Astrocyte of the hippocampus (primary cell): Measurements from ENCODE around the gene ERBB2.
"Not testable (repeated sequence)": the region's sequence is repeated elsewhere in the genome, so short reads cannot be mapped to it uniquely, and the experiment has no call there.

Source experiments
- DNase-seq: peaks from one replicate; pipeline ENCODE4 v3.0.0; 2011; ENCODE audit warnings: low read depth, low spot score

Gene ERBB2

DNA sequence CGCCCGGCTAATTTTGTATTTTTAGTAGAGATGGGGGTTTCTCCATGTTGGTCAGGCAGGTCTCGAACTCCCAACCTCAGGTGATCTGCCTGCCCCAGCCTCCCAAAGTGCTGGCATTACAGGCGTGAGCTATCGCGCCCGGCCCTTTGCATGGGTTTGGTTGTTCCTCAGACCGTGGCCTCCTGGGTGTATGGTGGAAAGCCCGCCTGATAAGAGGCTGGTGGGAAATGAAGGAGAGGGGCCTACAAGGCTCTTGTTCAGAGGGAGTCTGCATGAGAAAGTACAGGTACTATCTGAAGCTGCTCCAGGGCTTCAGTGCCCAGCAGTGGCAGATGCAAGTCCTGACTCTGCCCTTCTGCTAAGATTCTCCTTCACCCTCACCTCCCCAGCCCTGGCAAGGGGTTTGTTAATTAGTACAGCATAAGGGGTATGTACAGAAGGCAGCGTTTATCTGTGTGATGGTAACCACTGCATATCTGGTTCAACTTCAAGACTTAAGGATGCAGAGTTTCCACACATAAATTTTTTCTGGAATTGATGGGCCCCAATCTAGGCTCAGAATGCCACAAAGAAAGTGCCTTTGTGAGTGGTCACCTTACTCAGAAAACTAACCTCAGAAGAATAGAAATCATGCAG, 62.1 kb downstream of the ERBB2 start:
- no peak for DNase-seq

DNA sequence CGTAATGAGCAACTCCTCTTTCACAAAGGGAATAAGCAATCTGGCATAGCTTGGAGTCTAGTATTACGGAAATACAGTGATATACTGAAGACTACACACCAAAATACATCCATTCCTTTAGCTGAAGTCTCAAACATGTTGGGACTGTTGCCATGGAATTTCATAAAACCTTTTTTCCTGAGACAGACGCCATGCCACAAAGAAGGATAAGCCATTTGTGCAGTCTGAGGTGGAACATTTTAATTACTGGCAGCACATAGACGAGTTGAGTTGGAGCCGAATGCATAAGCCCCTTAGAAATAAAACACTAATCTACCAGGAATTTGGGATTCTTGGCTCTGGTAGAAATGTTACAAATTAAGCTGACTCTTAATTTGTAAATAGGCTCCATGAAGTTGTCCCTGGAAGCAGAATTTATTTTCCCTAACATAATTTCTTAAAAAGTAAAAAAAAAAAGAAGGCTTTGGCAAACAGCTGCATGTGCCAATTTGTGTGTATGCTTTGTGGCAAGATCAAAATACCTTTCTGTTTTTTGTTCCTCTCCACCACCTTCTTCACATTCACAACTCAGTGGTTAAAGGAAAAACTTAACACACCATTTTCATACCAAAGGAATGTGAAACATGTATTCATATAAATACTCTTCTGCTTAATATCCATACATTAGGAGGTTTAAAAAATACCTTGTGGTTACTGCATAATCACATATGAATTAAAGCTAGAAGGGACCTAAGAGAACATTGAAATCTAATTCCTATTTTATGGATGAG, 63.4 kb downstream of the ERBB2 start:
- peak; percentile 91 for DNase-seq

DNA sequence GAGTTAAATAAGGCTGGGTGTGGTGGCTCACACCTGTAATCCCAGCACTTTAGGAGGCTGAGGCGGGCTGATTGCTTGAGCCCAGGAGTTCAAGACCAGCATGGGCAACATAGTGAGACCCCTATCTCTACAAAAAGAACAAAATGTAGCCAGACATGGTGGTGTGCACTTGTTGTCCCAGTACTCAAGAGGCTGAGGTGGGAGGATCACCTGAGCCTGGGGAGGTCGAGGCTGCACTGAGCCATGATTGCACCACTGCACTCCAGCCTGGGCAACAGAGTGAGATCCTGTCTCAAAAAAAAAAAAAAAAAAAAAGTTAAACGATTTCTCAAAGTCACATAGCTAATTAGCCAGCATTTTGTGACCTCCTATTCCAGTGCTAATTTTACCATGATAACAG, 64.3 kb downstream of the ERBB2 start:
- not testable (repeated sequence) for DNase-seq

DNA sequence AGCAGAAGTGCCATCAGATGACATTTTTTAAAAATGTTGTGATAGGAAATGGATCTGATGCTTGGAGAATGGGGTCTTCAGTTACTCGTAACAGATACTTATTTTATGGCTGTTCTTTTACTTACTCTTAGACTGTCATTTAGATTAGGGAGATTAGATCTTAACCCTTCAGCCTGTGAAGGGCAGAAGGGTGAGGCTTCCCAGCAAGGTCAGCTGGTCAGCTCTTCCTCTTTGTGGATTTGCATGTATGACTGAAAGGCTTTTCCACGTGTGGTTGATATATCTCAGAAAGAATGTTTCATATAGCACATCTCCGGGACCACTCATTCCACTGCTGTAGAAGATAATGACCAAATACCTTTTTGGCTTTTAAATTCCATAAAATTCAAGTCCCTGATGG, 65.3 kb downstream of the ERBB2 start:
- DNase-seq, result no peak

DNA sequence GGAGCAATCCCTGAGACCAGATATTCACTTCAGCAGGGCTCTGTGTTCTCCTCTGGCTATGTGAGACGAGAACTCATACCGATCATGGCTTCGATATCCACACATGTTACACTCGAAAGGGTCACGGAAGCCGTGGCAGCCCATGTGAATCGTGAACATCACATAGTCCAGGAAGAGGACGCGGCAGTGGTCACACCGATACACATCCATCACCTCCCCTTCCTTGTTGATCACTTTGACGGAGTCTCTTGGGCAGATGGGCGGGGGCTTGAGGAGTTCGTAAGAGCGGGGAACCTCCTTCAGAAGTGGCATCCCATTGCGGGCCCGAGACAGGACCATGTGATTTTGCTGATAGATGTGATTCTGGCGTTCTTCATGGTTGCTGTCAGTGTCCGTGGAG, 65.9 kb downstream of the ERBB2 start:
- DNase-seq, result no peak

DNA sequence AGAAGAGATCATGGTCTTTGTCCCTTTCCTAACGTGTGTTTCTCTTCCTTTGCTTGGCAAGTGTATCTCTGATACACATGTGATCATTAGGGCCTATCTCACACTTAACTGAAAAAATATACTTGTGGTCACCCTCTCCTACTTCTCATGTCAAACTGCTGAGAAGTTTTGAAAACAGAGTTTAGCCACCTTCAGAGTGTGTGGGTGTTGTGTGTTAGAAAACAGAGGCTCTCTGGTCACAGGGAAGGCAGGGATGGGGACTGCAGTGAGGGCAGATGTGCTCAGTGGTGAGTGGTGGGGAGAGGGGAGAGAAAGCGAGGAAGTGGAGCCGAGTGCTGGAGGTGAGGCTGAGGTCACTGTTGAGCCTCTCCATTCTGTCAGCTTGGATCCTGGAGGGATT, 67.3 kb downstream of the ERBB2 start:
- no peak for DNase-seq

DNA sequence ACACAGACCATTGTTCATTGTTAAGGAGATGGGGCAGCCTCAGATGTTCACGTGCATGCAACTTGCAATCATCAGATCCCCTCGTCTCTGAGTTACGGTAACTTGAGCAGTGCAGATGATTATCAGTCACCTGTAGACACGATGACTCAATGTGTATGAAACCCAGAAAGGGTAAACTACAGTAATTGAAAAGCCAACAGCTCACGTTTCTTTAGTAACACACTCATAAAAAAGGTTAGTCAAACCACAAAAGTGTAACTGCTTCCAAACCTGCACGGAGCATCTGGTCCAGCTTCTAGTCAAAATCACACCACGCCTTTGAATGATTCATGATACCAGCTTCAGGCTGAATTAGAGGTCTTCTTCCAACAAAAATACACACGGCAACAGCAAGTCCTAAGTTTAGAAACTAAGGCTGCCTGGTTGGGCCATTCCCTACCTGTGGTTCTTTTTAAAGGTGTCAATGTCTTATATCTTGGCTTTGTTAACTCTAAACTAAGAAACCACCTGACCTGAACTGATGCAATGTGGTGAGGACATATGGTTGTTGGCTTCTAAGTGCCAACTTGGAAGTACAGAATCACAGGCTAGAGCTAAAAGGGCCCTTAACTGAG, 70.2 kb downstream of the ERBB2 start:
- DNase-seq, result peak; percentile 28

DNA sequence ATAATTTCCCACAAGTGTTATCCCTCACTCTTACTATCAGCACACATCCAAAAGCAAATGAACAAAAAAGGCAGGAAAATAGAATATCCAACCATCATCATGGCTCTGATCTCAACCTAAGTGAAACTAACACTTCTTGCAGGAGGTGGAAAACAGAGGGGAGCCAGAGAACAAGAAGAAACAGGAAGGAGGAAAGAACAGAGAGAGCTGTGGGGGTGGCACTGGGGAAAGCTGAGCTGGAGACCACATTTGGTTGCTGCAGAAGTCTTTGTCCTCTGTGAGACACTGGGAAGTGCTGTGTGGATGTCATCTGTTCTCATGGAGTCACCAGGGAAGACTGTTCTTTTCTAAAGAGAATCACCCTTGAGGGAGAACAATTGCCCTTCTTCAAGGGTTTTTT, 72.6 kb downstream of the ERBB2 start:
- DNase-seq, result no peak

DNA sequence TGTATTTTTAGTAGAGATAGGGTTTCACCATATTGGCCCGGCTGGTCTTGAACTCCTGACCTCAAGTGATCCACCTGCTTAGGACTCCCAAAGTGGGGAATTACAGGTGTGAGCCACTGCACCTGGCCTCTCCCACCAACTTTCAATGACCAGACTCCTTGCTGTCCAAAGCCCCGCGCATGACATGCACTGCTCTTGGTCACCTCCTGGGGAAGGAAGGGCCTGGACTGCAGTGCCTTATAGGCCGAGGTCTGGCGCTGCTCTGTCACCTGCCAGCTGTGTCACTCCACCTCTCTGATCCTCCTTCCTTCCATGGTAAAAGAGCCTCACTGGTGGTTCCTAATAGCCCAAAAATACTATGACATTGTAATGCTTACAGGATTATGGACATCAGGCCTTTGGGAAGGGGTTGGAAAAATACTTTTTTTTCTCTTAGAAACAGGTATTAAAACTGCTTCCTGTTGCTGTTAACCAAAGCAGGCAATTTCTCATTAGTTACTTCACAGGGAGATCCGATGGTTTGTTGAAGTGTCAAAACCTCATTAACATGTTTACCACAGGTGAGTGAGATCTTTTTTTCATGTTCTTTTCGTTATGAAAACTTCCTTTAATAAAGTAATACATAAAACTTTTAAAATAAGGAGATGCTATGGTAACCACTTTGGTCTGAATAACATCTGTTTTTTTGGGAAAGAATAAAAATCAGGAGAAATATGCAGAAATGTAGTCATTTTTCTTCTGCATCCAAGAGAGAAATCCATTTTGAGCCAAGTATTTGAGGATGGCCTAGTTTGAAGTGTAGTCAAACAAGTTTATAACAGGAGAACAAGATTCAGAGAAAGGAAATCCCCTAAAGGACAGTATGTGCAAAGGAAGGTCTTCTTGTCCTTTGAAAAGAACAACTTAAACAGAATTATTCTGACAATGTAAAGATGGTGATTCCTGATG, 73.4 kb downstream of the ERBB2 start:
- DNase-seq, result no peak

DNA sequence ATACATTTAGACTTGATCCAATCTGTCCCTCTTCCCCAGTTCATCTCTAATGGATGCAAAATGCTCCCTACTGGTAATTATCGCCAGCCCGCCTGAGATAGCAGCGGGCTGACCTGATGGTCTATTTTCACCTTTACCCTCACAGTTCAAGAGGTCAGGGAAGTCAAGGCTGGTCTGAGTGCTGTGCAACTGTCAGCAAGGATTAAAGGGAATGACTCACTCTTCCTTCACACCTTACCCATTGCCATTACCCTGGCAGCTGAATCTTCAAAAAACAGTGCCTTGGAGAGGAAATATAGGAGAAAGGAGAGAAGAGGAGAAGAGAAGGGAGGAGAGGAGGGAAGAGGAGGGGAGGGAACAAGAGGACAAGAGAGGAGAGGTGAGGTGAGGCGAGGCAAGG, 74.2 kb downstream of the ERBB2 start:
- no peak for DNase-seq

DNA sequence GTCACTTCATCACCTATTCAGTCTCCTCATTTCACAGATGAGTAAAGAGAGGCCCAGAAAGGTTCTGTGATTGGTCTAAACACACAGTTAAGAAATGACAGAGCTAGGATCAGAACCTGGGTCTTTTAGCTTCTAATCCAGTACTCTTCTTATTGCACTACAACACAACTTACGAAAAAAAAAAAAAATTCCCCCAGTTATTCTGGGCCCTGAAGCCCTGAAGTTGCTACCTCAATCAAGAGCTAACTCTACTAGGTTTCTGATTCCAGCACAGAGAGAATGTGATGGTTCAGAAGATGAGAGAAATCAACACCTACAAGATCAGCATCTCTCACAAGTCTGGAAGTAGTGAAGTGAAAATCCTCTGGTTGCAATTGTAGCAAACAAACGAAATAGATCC, 75.2 kb downstream of the ERBB2 start:
- no peak for DNase-seq

DNA sequence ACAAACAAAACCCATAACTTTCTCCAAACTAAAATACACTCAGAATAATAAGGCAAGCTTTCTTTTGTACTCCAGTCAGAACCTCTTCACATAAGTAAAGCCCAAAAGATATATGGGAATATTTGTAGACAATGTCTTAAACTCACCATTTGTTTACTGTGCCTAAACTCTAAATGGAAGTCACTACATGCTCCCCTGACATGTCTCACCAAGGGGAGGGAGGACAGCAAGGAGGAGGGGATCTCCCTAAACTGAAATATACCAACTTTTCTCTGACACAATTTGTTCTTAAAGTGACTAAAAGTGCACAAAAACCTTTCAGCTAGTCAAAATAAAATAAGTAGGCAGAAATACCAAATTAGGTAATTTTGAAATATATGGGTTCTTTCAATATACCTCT, 76.4 kb downstream of the ERBB2 start:
- no peak for DNase-seq

DNA sequence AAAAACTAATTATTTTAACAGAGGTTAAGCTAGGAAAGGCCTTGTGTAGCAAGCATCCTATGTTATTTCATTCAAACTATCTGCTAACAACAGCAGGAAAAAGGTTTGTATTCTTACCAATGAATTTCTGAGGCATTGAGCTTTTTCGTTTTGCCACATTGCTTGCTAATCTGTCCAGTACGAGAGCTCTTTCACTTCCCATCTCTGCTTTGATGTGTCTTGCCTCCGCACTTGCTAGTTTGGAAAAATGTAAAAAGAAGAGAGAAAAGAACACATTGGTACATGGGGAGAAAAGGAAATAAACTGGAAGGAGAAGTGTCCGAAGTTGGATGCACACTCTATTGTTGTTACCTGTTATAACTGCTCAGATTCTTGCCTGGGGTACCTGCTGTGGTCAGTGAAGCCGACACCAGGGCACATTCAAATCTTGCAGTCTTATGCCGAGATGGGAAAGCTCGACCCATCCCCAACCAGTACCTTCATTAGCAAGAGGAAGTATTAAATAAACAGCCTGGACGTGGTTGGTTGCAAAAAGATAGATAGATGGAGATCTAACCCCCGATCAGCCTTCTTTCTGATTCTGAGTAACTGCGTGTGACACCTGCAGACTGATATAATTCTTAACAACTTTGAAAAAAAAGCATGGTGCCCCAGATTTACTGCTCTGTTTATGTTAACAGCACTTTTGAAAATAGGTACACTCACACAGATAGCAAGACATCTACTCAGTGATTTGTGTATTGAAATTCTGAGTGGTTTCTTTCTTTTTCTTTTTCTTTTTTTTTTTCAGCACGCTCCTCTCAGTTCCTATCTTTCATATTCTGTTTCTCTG, 77.9 kb downstream of the ERBB2 start:
- DNase-seq, result no peak
